ENCODE results near the gene NSMF.

DNA sequence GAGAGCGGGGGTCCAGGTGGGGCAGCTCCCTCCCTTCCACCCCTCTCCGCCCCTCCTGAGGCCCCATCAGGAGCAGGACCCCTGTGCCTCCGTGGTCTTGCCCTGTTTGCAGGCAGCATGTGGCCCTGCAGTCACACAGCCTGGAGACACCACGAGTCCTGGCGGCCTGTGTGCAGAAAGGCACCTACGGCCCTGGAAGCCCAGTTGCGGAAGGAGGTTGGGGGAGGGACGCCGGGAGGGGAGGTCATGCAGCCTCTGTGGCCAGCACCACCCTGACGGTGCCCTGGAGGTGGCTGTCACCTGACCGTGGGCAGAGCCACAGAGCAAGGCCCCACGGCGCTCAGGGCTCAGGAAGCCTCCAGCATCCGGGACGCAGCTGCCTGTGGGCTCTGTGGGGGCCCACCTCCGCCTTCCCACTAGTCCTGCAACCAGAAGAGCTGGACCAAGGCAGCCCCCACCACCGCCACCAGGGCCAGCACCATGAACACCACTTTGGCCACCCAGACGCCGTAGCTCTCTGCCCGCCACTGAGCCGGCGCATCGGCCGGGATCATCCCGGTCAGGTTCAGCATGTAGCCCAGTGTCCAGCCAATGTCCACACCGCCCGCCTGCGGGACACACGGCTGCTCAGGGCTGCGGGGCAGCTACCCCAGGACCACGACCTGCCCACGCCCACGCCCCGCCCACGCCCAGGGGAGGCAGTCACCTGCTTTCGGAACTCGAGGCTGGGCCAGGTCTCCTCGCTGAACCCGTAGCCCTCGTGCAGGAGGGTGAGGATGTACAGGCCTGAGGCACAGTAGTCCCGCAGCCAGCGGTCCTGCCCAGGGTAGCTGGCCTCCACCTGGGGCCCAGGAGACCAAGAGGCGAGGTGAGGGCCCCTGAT, 24.4 kb downstream of the NSMF start:
- TF ChIP-seq TAF1 (IDR thresholded peaks at IDR 0.05; ENCODE audit: borderline replicate concordance, low read depth, low read length) (no peak), JUND (IDR thresholded peaks at IDR 0.05) (no peak), POLR2AphosphoS5 (IDR thresholded peaks at IDR 0.05; ENCODE audit: low read depth, low read length) (no peak), EZH2phosphoT487 (IDR thresholded peaks at IDR 0.05; ENCODE audit: borderline replicate concordance, low read depth) (no peak), FOXM1 (IDR thresholded peaks at IDR 0.05; ENCODE audit: low read depth) (no peak), EP300 (IDR thresholded peaks at IDR 0.05; ENCODE audit: borderline replicate concordance in 1 of 2, low read depth in 1 of 2, low read length in 1 of 2) (no peak), TEAD4 (IDR thresholded peaks at IDR 0.05; ENCODE audit: borderline replicate concordance, insufficient read depth) (no peak)
- TF ChIP-seq, protein P1, sequence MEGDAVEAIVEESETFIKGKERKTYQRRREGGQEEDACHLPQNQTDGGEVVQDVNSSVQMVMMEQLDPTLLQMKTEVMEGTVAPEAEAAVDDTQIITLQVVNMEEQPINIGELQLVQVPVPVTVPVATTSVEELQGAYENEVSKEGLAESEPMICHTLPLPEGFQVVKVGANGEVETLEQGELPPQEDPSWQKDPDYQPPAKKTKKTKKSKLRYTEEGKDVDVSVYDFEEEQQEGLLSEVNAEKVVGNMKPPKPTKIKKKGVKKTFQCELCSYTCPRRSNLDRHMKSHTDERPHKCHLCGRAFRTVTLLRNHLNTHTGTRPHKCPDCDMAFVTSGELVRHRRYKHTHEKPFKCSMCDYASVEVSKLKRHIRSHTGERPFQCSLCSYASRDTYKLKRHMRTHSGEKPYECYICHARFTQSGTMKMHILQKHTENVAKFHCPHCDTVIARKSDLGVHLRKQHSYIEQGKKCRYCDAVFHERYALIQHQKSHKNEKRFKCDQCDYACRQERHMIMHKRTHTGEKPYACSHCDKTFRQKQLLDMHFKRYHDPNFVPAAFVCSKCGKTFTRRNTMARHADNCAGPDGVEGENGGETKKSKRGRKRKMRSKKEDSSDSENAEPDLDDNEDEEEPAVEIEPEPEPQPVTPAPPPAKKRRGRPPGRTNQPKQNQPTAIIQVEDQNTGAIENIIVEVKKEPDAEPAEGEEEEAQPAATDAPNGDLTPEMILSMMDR (IDR thresholded peaks at IDR 0.05), result no peak
- TF ChIP-seq, protein P2, sequence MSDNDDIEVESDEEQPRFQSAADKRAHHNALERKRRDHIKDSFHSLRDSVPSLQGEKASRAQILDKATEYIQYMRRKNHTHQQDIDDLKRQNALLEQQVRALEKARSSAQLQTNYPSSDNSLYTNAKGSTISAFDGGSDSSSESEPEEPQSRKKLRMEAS (IDR thresholded peaks at IDR 0.05; ENCODE audit: low read depth), result no peak
- TF ChIP-seq, protein P3, sequence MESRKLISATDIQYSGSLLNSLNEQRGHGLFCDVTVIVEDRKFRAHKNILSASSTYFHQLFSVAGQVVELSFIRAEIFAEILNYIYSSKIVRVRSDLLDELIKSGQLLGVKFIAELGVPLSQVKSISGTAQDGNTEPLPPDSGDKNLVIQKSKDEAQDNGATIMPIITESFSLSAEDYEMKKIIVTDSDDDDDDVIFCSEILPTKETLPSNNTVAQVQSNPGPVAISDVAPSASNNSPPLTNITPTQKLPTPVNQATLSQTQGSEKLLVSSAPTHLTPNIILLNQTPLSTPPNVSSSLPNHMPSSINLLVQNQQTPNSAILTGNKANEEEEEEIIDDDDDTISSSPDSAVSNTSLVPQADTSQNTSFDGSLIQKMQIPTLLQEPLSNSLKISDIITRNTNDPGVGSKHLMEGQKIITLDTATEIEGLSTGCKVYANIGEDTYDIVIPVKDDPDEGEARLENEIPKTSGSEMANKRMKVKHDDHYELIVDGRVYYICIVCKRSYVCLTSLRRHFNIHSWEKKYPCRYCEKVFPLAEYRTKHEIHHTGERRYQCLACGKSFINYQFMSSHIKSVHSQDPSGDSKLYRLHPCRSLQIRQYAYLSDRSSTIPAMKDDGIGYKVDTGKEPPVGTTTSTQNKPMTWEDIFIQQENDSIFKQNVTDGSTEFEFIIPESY (IDR thresholded peaks at IDR 0.05; ENCODE audit: borderline replicate concordance, low read depth), result no peak
- TF ChIP-seq, protein P4, sequence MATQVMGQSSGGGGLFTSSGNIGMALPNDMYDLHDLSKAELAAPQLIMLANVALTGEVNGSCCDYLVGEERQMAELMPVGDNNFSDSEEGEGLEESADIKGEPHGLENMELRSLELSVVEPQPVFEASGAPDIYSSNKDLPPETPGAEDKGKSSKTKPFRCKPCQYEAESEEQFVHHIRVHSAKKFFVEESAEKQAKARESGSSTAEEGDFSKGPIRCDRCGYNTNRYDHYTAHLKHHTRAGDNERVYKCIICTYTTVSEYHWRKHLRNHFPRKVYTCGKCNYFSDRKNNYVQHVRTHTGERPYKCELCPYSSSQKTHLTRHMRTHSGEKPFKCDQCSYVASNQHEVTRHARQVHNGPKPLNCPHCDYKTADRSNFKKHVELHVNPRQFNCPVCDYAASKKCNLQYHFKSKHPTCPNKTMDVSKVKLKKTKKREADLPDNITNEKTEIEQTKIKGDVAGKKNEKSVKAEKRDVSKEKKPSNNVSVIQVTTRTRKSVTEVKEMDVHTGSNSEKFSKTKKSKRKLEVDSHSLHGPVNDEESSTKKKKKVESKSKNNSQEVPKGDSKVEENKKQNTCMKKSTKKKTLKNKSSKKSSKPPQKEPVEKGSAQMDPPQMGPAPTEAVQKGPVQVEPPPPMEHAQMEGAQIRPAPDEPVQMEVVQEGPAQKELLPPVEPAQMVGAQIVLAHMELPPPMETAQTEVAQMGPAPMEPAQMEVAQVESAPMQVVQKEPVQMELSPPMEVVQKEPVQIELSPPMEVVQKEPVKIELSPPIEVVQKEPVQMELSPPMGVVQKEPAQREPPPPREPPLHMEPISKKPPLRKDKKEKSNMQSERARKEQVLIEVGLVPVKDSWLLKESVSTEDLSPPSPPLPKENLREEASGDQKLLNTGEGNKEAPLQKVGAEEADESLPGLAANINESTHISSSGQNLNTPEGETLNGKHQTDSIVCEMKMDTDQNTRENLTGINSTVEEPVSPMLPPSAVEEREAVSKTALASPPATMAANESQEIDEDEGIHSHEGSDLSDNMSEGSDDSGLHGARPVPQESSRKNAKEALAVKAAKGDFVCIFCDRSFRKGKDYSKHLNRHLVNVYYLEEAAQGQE (IDR thresholded peaks at IDR 0.05; ENCODE audit: low read depth, low read length), result no peak
